GM23338 (cell line): ENCODE data around the gene POLR2L. TPM values are rescaled to one million over a fixed set of nuclear protein-coding genes. Genes with fewer than 3 reads are reported as not detected.

Experiments used
- ATAC-seq: fragments of 200-7000 bp; cut with Tn5 transposase; 3 replicates; pipeline ENCODE4 v1.9.1; 2020
- DNase-seq: peaks from one replicate; pipeline ENCODE4 v3.0.0-alpha.2; 2015; ENCODE audit warnings: low spot score
- H2AFZ ChIP-seq: fragments of 200-600 bp; sonication (generic); 2 replicates; pipeline ENCODE4 v1.8.0; 2016; ENCODE audit warnings: antibody characterized with exemption, mild to moderate bottlenecking, moderate library complexity
- H3F3A ChIP-seq: fragments of 200-600 bp; sonication (generic); replicated peaks from 2 replicates; pipeline ENCODE4 v1.8.0; 2017; ENCODE audit warnings: antibody characterized with exemption, mixed run types, low read depth
- H3K27ac ChIP-seq: fragments of 200-600 bp; sonication (generic); 2 replicates; pipeline ENCODE4 v1.6.1; 2016; ENCODE audit warnings: low read depth
- H3K27me3 ChIP-seq: fragments of 200-600 bp; sonication (generic); 2 replicates; pipeline ENCODE4 v1.8.0; 2016; ENCODE audit warnings: mild to moderate bottlenecking, mixed run types, moderate library complexity; ENCODE audit not compliant: insufficient read depth
- H3K36me3 ChIP-seq: fragments of 200-600 bp; sonication (generic); 2 replicates; pipeline ENCODE4 v1.8.0; 2016; ENCODE audit warnings: mild to moderate bottlenecking; ENCODE audit not compliant: insufficient read depth
- H3K4me1 ChIP-seq: fragments of 200-600 bp; sonication (generic); 2 replicates; pipeline ENCODE4 v1.8.0; 2016; ENCODE audit warnings: mild to moderate bottlenecking, moderate library complexity; ENCODE audit not compliant: insufficient read depth
- H3K4me2 ChIP-seq: fragments of 200-600 bp; sonication (generic); 2 replicates; pipeline ENCODE4 v1.7.1; 2017; ENCODE audit warnings: mixed run types
- H3K4me3 ChIP-seq: fragments of 200-600 bp; sonication (generic); 2 replicates; pipeline ENCODE4 v1.6.1; 2016; ENCODE audit warnings: mixed run types
- H3K79me2 ChIP-seq: fragments of 200-600 bp; sonication (generic); replicated peaks from 2 replicates; pipeline ENCODE4 v1.8.0; 2017; ENCODE audit warnings: mild to moderate bottlenecking; ENCODE audit not compliant: insufficient read depth
- H3K9me2 ChIP-seq: fragments of 200-600 bp; sonication (generic); 2 replicates; pipeline ENCODE4 v1.8.0; 2017; ENCODE audit not compliant: insufficient read depth
- H4K20me1 ChIP-seq: fragments of 200-600 bp; sonication (generic); replicated peaks from 2 replicates; pipeline ENCODE4 v1.8.0; 2017; ENCODE audit warnings: mild to moderate bottlenecking; ENCODE audit not compliant: insufficient read depth
- H3K27ac Mint-ChIP-seq: 2 replicates; pipeline ENCODE4 v1.8.0; 2020; ENCODE audit warnings: inconsistent platforms, mild to moderate bottlenecking, moderate library complexity, mixed read lengths
- H3K27me3 Mint-ChIP-seq: 3 replicates; pipeline ENCODE4 v1.8.0; 2022; ENCODE audit warnings: low read depth, mild to moderate bottlenecking, moderate library complexity, mixed read lengths, inconsistent platforms; ENCODE audit not compliant: insufficient read depth, poor library complexity
- H3K36me3 Mint-ChIP-seq: 3 replicates; pipeline ENCODE4 v1.8.0; 2021; ENCODE audit warnings: low read depth, mild to moderate bottlenecking, inconsistent platforms, moderate library complexity, mixed read lengths
- H3K4me1 Mint-ChIP-seq: 3 replicates; pipeline ENCODE4 v1.8.0; 2020; ENCODE audit warnings: mild to moderate bottlenecking, inconsistent platforms, mixed read lengths
- H3K4me3 Mint-ChIP-seq: 3 replicates; pipeline ENCODE4 v1.8.0; 2021; ENCODE audit warnings: moderate library complexity, mild to moderate bottlenecking, inconsistent platforms, mixed read lengths
- H3K9me3 Mint-ChIP-seq: 3 replicates; pipeline ENCODE4 v1.8.0; 2020; ENCODE audit warnings: moderate library complexity, mild to moderate bottlenecking, inconsistent platforms, mixed read lengths
- ETS1 ChIP-seq: IDR thresholded peaks from 2 replicates; pipeline ENCODE4 v1.6.1; 2016; ENCODE audit warnings: antibody characterized with exemption
- EZH2phosphoT487 ChIP-seq: fragments of 200-600 bp; sonication (generic); IDR thresholded peaks from one replicate; pipeline ENCODE4 v1.8.1; 2018; ENCODE audit warnings: antibody characterized with exemption; ENCODE audit not compliant: unreplicated experiment
- JUNB ChIP-seq: IDR thresholded peaks from one replicate; pipeline ENCODE4 v1.6.1; 2016; ENCODE audit warnings: antibody characterized with exemption; ENCODE audit not compliant: unreplicated experiment
- STAT1 ChIP-seq: IDR thresholded peaks from one replicate; pipeline ENCODE4 v1.6.1; 2016; ENCODE audit warnings: antibody characterized with exemption; ENCODE audit not compliant: unreplicated experiment
- ZNF462 ChIP-seq: fragments of 250-450 bp; sonication (Bioruptor Pico); IDR thresholded peaks from 2 replicates; pipeline ENCODE4 v1.5.0; 2020; ENCODE audit warnings: mild to moderate bottlenecking, moderate library complexity
- polyA plus RNA-seq: library from polyadenylated mRNA; unstranded; fragments of >200 nt; fragmentation: Nextera tagmentation; extraction: Ambion mirVana; gene quantifications from 2 replicates; pipeline ENCODE4 v1.2.1, GENCODE V29; 2016
- total RNA-seq: library from RNA; depleted of rRNA; stranded (reverse); fragments of >200 nt; shearing (Covaris generic); gene quantifications from 2 replicates; pipeline ENCODE4 v1.2.3, GENCODE V29; 2014

Gene POLR2L
- total and polyA plus RNA-seq, 2 experiments from 2014 or later: 32.2 to 369 TPM

GRCh38 chr11:886568-886967, 44.2 kb upstream of the POLR2L start:
- Mint-ChIP-seq H3K9me3 (peaks cover 3% of the 10 kb centered on the region; the same call in 2 of the 3 replicates), H3K27ac (no peak overlapping the region), H3K4me1 (peaks cover 5% of the 10 kb centered on the region; the same call in 2 of the 3 replicates), H3K27me3 (peaks cover 18% of the 10 kb centered on the region), H3K4me3 (no peak overlapping the region; the same call in 2 of the 3 replicates), H3K36me3 (peaks cover 27% of the 10 kb centered on the region)
- Histone ChIP-seq H3K9me2 (no peaks in the 10 kb centered on the region), H3K4me3 (no peak overlapping the region), H3K27me3 (no peaks in the 10 kb centered on the region), H3K36me3 (no peaks in the 10 kb centered on the region), H2AFZ (no peak overlapping the region), H3K79me2 (no peaks in the 10 kb centered on the region), H3F3A (no peaks in the 10 kb centered on the region), H3K4me2 (no peak overlapping the region), H3K27ac (no peak overlapping the region), H4K20me1 (0 out of 2 replicates have a peak, but pooled peaks cover 3% of the 10 kb centered on the region), H3K4me1 (no peaks in the 10 kb centered on the region; the same call in 1 of the 2 replicates)
- no peak for ATAC-seq
- TF ChIP-seq STAT1: no peak
- TF ChIP-seq EZH2phosphoT487: no peak
- no peak for TF ChIP-seq JUNB
- TF ChIP-seq ETS1: no peak
- TF ChIP-seq ZNF462 (CRISPR knock-in tag): no peak
- no peak for DNase-seq
